GM12892 (cell line): ENCODE results near the gene STX19.

Experiments used
- POLR2A ChIP-seq: IDR thresholded peaks from 2 replicates; pipeline ENCODE4 v1.6.1; 2011; ENCODE audit warnings: low read depth, low read length, control low read depth
- POLR2AphosphoS5 ChIP-seq: IDR thresholded peaks from 2 replicates; pipeline ENCODE4 v1.6.1; 2011; ENCODE audit warnings: low read depth, low read length, control low read depth

DNA sequence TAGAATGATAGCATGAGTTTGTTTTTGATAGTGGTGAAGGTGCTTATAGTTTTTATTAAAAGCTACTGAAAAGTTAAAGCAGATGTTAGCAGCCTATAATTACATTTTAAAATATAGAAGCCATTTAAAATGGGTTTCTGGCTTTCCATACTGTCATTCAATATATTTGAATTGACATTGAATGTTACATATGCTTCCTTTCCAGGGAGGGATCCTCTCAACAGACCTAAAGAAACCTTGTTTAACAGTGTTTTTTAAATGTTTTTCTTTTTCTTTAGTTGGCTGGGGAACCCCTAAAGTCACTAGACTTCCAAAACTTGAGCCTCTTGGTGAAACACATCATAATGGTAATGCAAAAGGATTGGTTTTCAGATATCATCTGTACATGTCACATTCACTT, 22.1 kb upstream of the STX19 start:
- no peak for TF ChIP-seq POLR2A
- TF ChIP-seq POLR2AphosphoS5, result no peak
